IMR-90 (cell line): ENCODE measurements around the gene KCNJ8.

Experiments
- CEBPB ChIP-seq: IDR thresholded peaks from 2 replicates; pipeline ENCODE4 v1.6.1; 2012; ENCODE audit warnings: low read depth, low read length, improper control_type of control experiment
- CTCF ChIP-seq: conservative IDR thresholded peaks from 2 replicates; pipeline ENCODE4 v1.5.1; 2012; ENCODE audit warnings: mild to moderate bottlenecking, low read depth, low read length, improper control_type of control experiment
- SMC3 ChIP-seq: fragments of 150-350 bp; IDR thresholded peaks from 2 replicates; pipeline ENCODE4 v1.6.1; 2016; ENCODE audit warnings: low read depth, mild to moderate bottlenecking, antibody characterized with exemption, low read length, moderate library complexity

- TF ChIP-seq CTCF (no peak), CEBPB (no peak), SMC3 (no peak)
Measured at GRCh38 chr12:21813125-21813524, 38.6 kb upstream of the KCNJ8 start.
